GM18498 (cell line): Measurements from ENCODE around the gene CCDC142.

ENCODE experiments used
- ATAC-seq: cut with Tn5 transposase; IDR thresholded peaks from one replicate; pipeline ENCODE4 v1.9.1; 2021; ENCODE audit warnings: mild to moderate bottlenecking, moderate library complexity; ENCODE audit not compliant: unreplicated experiment

The CCDC142 gene

DNA sequence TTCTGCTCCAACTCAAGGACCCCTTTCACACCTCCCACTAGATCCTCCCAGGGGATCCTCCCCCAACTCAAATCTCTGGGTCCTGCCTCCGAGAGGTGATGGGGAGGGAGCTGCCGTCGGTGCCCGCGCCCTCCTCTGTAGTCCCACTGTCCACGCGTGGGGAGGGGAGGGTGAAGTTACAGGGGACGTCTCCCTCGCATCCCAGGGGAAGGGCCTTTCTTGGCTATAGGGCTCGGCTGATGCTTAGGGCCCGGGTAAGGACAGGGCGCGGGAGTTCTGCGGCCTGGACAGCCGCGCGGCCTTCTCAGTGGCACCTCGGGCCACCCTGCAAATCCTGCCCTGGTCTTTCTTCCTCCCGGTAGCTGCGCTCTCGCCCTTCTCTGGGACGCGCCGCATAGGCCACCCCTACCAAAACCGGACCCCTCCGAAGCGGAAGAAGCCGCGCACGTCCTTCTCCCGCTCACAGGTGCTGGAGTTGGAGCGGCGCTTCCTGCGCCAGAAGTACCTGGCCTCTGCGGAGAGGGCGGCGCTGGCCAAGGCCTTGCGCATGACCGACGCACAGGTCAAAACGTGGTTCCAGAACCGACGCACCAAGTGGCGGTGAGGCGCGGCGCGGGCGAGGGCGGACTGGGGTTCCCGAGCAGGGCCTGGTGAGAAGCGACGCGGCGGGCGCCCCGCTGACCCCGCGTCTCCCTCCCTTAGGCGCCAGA is 32.6 kb upstream of the CCDC142 start:
- ATAC-seq: peak; percentile 29

DNA sequence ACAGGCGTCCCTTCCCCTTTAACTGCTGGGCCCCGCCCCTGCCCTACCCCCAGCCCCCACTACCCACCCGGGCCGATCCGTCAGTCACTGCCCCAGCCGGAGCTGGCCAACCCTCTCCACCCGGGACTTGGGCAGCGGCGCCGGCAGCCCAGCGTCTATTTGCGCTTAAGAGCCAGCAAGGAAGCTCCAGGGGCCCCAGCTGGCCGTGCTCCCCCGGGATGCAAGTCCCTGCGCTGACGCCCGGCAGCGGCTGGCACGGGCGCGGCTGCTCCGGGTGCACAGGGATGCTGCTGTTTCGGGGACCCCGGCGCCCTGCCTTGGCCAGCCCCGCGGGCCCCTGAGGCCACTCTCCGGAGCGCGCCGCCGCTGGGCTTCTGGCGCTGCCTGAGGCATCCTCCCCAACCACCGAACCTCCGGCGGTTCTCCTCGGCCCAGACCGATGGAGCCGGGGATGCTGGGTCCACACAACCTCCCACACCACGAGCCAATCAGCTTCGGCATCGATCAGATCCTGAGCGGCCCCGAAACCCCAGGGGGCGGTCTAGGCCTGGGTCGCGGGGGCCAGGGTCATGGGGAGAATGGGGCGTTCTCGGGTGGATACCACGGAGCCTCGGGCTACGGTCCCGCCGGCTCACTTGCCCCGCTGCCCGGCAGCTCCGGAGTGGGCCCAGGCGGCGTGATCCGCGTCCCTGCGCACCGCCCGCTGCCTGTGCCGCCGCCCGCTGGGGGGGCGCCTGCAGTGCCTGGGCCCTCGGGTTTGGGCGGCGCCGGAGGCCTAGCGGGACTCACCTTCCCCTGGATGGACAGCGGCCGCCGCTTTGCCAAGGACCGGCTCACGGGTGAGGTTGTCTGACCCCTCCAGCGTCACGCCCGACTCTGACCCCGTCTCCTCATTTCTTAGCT is 31.8 kb upstream of the CCDC142 start, which contains the start of gene TLX2:
TSS of gene TLX2 (plus strand) at position 83 of the 903 bp plus-strand sequence. CDS start at position 440, 357 bp downstream.
- ATAC-seq: no peak

- ATAC-seq: no peak
Measured at GRCh38 chr2:74513605-74514367, 31.0 kb upstream of the CCDC142 start.

DNA sequence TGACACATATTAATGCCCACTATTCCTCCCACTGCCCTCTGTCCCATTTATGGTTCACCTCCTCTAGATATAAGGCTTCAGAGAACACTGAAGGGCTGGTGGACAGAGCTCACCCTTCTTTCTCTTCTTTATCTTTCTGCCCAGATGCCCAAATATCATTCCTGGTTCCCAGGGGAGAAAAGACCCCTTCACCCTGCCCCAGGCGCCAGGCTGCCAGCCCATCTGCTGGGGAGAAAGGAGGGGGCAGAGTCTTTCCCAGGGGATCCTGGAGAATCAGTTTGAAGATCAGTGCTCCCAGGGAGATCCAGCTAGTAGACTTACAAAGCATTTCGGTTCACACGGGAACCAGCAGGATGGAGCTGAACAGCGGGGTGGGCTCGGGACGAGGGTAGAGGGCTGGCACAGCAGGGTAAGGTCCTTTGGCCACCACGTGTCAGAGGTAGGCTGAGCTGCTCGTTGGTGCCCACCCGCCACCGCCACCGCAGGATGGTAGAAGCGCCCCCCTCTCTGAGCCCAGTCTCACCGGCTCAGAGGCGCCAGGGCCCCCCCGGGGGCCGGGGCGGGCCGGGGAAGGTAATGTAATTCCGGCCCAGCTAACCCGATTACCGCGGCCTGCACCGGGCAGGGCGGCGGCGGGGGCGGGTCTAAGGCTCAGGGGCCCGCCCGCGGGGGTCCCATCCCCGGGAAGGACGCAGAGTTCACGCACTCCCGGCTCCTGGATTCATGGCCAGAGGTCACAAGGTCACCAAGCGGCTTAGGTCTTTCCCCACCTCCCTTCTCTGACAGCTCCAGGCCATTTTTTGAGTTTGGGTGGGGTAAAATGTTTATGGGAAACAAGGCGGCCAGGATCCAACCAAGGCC is 30.2 kb upstream of the CCDC142 start:
- ATAC-seq: no peak

DNA sequence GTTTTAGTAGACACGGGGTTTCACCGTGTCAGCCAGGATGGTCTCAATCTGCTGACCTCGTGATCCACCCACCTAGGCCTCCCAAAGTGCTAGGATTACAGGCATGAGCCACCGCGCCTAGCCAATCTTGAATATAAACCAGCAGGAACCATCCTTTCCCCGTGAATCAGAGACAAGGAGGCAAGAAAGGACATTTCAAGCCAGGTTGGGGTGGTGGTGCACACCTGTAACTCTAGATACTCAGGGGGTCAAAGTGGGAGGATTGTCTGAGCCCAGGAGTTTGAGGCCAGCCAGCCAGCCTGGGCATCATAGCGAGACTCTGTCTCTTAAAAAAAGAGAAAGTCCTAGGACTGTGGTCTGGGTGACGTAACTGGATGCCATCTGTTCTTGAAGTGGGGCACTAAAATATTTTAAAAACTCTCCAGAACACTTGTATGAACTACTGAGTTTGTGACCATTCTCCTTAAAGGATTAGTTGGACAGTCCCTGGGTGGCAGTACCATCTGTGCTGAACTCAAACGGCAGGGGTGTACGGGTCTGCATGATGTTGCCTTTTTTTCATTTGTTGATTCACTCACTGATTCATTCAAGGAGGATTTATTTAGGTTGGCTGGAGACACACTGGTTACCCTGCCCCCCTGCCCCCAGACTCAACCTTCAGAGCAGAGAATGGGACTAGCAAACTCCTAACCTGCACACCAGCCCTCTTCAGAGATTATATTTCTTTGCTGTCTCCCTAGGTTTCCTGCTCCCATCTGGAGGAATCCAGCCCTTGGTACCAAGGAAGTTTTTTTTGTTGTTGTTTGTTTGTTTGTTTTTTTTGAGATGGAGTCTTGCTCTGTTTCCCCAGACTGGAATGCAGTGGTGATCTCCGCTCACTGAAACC is 28.5 kb upstream of the CCDC142 start:
- no peak for ATAC-seq

DNA sequence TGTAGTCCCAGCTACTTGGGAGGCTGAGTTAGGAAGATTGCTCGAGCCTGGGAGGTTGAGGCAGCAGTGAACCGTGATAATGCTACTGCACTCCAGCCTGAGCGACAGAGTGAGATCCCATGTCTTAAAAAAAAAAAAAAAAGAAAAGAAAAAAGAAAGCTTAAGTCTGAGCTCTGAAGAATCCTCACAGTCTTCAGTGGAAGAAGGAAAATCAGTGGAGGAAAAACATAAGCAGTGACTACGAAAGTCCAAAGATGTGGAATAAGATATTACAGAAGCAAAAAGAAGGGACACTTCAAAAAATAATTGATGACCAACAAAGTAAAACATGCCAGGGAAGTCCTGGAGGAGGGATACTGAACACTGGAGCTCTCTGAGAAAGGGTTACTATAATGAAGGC is 27.5 kb upstream of the CCDC142 start:
- no peak for ATAC-seq

DNA sequence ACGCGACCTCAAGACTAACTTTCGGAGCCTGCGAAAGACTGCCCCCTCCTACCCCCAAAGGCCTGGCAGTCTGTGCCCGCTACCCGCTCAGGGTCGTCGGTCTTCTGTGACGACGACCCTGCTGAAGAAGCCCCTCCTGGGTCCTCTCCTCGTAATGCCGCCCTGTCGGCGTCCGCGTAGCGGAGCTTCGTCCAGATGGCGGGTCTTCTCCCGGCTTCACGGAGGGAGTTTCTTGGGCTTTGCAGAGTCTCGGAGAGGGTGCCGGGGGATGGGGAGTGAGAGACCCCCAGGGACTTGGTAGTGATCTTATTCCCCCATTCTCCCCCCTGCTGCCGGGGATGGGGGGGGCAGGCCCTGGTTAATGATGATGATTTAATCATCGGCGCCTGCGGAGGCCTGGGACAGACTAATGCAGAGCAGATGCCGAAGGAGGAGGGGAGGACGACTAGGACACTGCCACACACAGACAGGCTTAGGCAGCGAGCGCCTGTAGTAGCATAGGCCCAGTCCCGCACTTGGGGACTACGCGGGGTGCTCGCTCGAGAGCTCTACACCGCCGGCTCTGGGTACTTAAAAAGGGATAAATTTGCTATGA is 25.2 kb upstream of the CCDC142 start:
- ATAC-seq: peak; percentile 12

GRCh38 chr2:74507145-74507925 is 24.5 kb upstream of the CCDC142 start, which contains the start of gene PCGF1:
Gene PCGF1 (minus strand): TSS chr2:74507695. CDS start chr2:74507668, 27 bp downstream.
- peak; percentile 85 for ATAC-seq

- ATAC-seq: no peak
Measured at GRCh38 chr2:74505448-74506246, 22.8 kb upstream of the CCDC142 start.

DNA sequence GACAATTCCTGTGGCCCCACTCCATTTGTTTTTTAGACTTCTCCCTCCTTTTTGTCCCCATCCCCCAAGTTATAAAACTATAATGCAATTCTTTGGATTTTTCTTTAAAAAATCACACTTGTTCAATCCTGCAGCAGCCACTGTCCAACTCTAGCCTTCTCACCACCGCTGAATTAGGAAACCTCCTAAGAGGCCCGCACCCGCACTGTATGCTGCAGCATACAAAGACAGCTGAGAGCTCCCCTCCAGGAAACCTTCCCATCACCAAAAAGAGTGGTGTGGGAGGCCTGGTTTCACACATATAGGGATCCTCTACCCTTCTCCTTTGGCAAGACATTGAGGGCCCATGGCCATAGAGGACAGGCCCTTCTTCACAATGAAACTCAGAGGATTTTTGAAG is 21.8 kb upstream of the CCDC142 start:
- ATAC-seq: no peak

GRCh38 chr2:74503506-74504475 is 21.0 kb upstream of the CCDC142 start:
- no peak for ATAC-seq

GRCh38 chr2:74502720-74503505 is 20.1 kb upstream of the CCDC142 start:
- ATAC-seq: peak; percentile 45

- ATAC-seq: no peak
Measured at GRCh38 chr2:74502147-74502719, 19.4 kb upstream of the CCDC142 start.

DNA sequence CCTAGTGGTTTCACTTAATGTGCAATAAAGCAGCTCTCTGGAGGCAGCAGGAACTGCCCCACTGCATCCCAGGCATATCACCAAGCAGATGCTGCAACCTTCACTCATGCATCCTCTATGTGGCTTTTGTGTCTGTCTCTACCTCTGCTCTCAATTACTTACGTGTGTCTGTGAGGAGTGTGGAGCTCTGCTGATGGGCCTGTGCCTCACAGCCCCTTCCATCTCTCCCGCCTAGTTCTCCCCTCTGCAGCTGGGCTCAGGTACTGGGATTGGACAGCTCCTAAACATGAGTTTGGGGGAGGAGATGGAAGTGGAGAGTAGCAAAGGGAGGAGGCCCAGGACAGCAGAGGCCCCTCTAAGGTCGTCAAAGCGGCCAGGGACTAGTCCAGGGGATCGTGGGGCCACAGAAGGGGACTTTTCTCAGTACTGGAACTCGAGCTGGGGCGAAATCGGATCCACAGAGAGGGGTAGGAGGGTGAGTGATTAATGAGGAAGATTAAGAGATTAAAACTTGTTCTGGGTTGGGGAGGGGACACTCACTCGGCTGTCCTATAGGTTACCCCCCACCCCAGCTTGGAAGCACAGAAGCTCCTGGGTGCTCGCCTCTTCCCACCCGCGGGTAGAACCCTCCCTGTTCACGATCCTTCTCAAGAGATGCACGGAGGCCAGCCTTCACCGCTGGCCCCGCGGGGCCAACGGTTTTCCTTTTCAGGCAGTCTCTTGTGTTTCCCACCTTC is 18.7 kb upstream of the CCDC142 start:
- no peak for ATAC-seq
